ENCODE data around the gene ZNF91.

ZNF91 gene

GRCh38 chr19:23407616-23408133 is 12.4 kb upstream of the ZNF91 start:
- H3K9me3 ChIP-seq (replicated peaks; ENCODE audit: insufficient read depth, low read length): no peaks in the 10 kb centered on the region
- DNase-seq: no peak
- no peak overlapping the region for H3K4me3 ChIP-seq (ENCODE audit: low read length)
- TF ChIP-seq, protein P1, sequence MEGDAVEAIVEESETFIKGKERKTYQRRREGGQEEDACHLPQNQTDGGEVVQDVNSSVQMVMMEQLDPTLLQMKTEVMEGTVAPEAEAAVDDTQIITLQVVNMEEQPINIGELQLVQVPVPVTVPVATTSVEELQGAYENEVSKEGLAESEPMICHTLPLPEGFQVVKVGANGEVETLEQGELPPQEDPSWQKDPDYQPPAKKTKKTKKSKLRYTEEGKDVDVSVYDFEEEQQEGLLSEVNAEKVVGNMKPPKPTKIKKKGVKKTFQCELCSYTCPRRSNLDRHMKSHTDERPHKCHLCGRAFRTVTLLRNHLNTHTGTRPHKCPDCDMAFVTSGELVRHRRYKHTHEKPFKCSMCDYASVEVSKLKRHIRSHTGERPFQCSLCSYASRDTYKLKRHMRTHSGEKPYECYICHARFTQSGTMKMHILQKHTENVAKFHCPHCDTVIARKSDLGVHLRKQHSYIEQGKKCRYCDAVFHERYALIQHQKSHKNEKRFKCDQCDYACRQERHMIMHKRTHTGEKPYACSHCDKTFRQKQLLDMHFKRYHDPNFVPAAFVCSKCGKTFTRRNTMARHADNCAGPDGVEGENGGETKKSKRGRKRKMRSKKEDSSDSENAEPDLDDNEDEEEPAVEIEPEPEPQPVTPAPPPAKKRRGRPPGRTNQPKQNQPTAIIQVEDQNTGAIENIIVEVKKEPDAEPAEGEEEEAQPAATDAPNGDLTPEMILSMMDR (IDR thresholded peaks at IDR 0.05; ENCODE audit: low read length): no peak
- no peak for TF ChIP-seq EZH2phosphoT487 (IDR thresholded peaks at IDR 0.05; ENCODE audit: low read length)
- TF ChIP-seq EZH2 (optimal IDR thresholded peaks at IDR 0.05; ENCODE audit: low read depth, low read length): no peak
- no peaks in the 10 kb centered on the region for H3K4me1 ChIP-seq (ENCODE audit: low read length)
- no peaks in the 10 kb centered on the region for H3K79me2 ChIP-seq (ENCODE audit: low read length)
- H4K20me1 ChIP-seq (ENCODE audit: insufficient read depth, low read length): no peaks in the 10 kb centered on the region
- no peak overlapping the region for H3K27ac ChIP-seq (ENCODE audit: low read length)
- H3K9me2 ChIP-seq (replicated peaks; ENCODE audit: insufficient read depth, low read length): no peaks in the 10 kb centered on the region
- no peak overlapping the region for H3K4me2 ChIP-seq (ENCODE audit: low read depth, low read length)
- no peaks in the 10 kb centered on the region for H3K27me3 ChIP-seq (replicated peaks; ENCODE audit: insufficient read depth, low read length)
- H3K9ac ChIP-seq (ENCODE audit: low read length): no peak overlapping the region
- no peaks in the 10 kb centered on the region for H3K36me3 ChIP-seq (replicated peaks; ENCODE audit: insufficient read depth, low read length)
- H3F3A ChIP-seq (ENCODE audit: insufficient read depth, low read length): no peaks in the 10 kb centered on the region
- no peak overlapping the region for H2AFZ ChIP-seq (ENCODE audit: low read length)

DNA sequence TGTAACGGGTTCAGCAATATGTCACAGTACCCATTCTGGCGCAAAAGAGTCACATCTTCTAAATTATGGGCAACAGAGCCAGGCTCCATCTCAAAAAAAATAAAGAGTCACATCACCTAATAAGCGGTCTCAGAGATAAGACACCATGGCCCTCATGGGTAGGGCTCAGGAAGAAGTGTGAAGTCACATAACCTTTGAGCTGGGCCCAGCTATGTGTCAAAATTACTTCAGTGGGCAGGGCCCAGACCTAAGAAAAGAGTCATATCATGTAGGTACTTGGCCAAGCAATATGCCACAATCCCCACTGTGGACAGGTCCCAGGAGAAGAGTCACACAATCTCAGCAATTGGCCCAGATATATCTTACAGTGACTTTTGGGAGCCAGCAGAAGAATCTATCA is 11.4 kb upstream of the ZNF91 start:
- H3K27ac ChIP-seq (ENCODE audit: low read length): no peak overlapping the region
- TF ChIP-seq, protein P1 (IDR thresholded peaks at IDR 0.05; ENCODE audit: low read length): no peak
- no peak for TF ChIP-seq EZH2 (optimal IDR thresholded peaks at IDR 0.05; ENCODE audit: low read depth, low read length)
- no peak overlapping the region for H2AFZ ChIP-seq (ENCODE audit: low read length)
- no peaks in the 10 kb centered on the region for H4K20me1 ChIP-seq (ENCODE audit: insufficient read depth, low read length)
- H3K27me3 ChIP-seq (replicated peaks; ENCODE audit: insufficient read depth, low read length): no peaks in the 10 kb centered on the region
- no peaks in the 10 kb centered on the region for H3K9me2 ChIP-seq (replicated peaks; ENCODE audit: insufficient read depth, low read length)
- no peak overlapping the region for H3K9ac ChIP-seq (ENCODE audit: low read length)
- no peaks in the 10 kb centered on the region for H3K36me3 ChIP-seq (replicated peaks; ENCODE audit: insufficient read depth, low read length)
- no peak for DNase-seq
- no peak overlapping the region for H3K4me2 ChIP-seq (ENCODE audit: low read depth, low read length)
- H3K4me3 ChIP-seq (ENCODE audit: low read length): no peak overlapping the region
- no peaks in the 10 kb centered on the region for H3K9me3 ChIP-seq (replicated peaks; ENCODE audit: insufficient read depth, low read length)
- no peaks in the 10 kb centered on the region for H3K4me1 ChIP-seq (ENCODE audit: low read length)
- no peaks in the 10 kb centered on the region for H3F3A ChIP-seq (ENCODE audit: insufficient read depth, low read length)
- no peaks in the 10 kb centered on the region for H3K79me2 ChIP-seq (ENCODE audit: low read length)

GRCh38 chr19:23406091-23406490 is 10.8 kb upstream of the ZNF91 start:
- Histone ChIP-seq H3K36me3 (replicated peaks; ENCODE audit: insufficient read depth, low read length) (no peaks in the 10 kb centered on the region), H3K79me2 (ENCODE audit: low read length) (no peaks in the 10 kb centered on the region), H3K9me3 (replicated peaks; ENCODE audit: insufficient read depth, low read length) (no peaks in the 10 kb centered on the region), H3K4me1 (ENCODE audit: low read length) (no peaks in the 10 kb centered on the region), H3K27me3 (replicated peaks; ENCODE audit: insufficient read depth, low read length) (no peaks in the 10 kb centered on the region), H4K20me1 (ENCODE audit: insufficient read depth, low read length) (no peaks in the 10 kb centered on the region), H3K27ac (ENCODE audit: low read length) (no peak overlapping the region), H3K9me2 (replicated peaks; ENCODE audit: insufficient read depth, low read length) (no peaks in the 10 kb centered on the region), H3K9ac (ENCODE audit: low read length) (no peak overlapping the region), H3K4me3 (ENCODE audit: low read length) (no peak overlapping the region), H2AFZ (ENCODE audit: low read length) (no peak overlapping the region), H3K4me2 (ENCODE audit: low read depth, low read length) (no peak overlapping the region), H3F3A (ENCODE audit: insufficient read depth, low read length) (no peaks in the 10 kb centered on the region)
- no peak for DNase-seq
- TF ChIP-seq, protein P1 (IDR thresholded peaks at IDR 0.05; ENCODE audit: low read length): no peak

Measured in MM.1S (cell line).